Fibroblast of skin of left biceps (primary cell): ENCODE measurements around the gene FOSL2.

Experiments used
- DNase-seq, 2 experiments: peaks; one replicate each; pipeline ENCODE4 v3.0.0-alpha.2; 2013; ENCODE audit warnings: low read depth in 2 of 2

Gene FOSL2

GRCh38 chr2:28375236-28375635, 17.4 kb upstream of the FOSL2 start:
- no peak for DNase-seq

GRCh38 chr2:28375742-28376631, 16.7 kb upstream of the FOSL2 start:
- no peak for DNase-seq

GRCh38 chr2:28377195-28377816, 15.4 kb upstream of the FOSL2 start:
- DNase-seq: no peak

- no peak for DNase-seq
Observed at GRCh38 chr2:28377984-28378678, 14.5 kb upstream of the FOSL2 start.

GRCh38 chr2:28378679-28379584, 13.7 kb upstream of the FOSL2 start:
- no peak for DNase-seq

GRCh38 chr2:28380219-28380618, 12.4 kb upstream of the FOSL2 start:
- no peak for DNase-seq

- DNase-seq: no peak
Observed at GRCh38 chr2:28381225-28382180, 11.2 kb upstream of the FOSL2 start.

GRCh38 chr2:28382755-28383154, 9.9 kb upstream of the FOSL2 start:
- DNase-seq: no peak

- DNase-seq: no peak
Observed at GRCh38 chr2:28387082-28387960, 5.3 kb upstream of the FOSL2 start.

GRCh38 chr2:28389399-28390240, 3.0 kb upstream of the FOSL2 start:
- DNase-seq: no peak

GRCh38 chr2:28390241-28390745, 2.4 kb upstream of the FOSL2 start:
- DNase-seq: peak; percentile 84 to 87

- peak; percentile 85 to 86 for DNase-seq
Observed at GRCh38 chr2:28390746-28391563, 1.7 kb upstream of the FOSL2 start.

GRCh38 chr2:28391564-28392296, 928 bp upstream of the FOSL2 start:
- peak; percentile 57 to 62 for DNase-seq

- DNase-seq: no peak
Observed at GRCh38 chr2:28393114-28393836, 617 bp downstream of the FOSL2 start.

GRCh38 chr2:28394331-28394877, 1.7 kb downstream of the FOSL2 start:
- DNase-seq: no peak

- DNase-seq: no peak
Observed at GRCh38 chr2:28394997-28395333, 2.3 kb downstream of the FOSL2 start.
